Mucosa of descending colon (tissue), 3 donors: ENCODE measurements around the gene TBCB. TPM values are rescaled to one million over a fixed set of nuclear protein-coding genes. Genes with fewer than 3 reads are reported as not detected.

Experiments
- ATAC-seq: fragments of 200-7000 bp; cut with Tn5 transposase; one replicate; pipeline ENCODE4 v1.9.1; 2020; ENCODE audit warnings: mild to moderate bottlenecking, moderate library complexity
- DNase-seq, 3 donors: peaks; one replicate each; pipeline ENCODE4 v3.0.0-alpha.2; 2020
- H3K36me3 ChIP-seq: fragments of 200-600 bp; one replicate; pipeline ENCODE4 v1.8.0; 2021; ENCODE audit warnings: low read depth, mild to moderate bottlenecking
- H3K4me1 ChIP-seq: fragments of 200-600 bp; one replicate; pipeline ENCODE4 v1.8.0; 2021; ENCODE audit warnings: low read depth, mild to moderate bottlenecking
- H3K4me3 ChIP-seq: fragments of 200-600 bp; one replicate; pipeline ENCODE4 v1.8.0; 2021; ENCODE audit warnings: mild to moderate bottlenecking
- H3K9me3 ChIP-seq: fragments of 200-600 bp; one replicate; pipeline ENCODE4 v1.8.0; 2021; ENCODE audit warnings: mild to moderate bottlenecking
- intact Hi-C, 2 donors: fragments of 100-400 bp; cut with DNase I in 1 of 2; cut with micrococcal nuclease in 1 of 2; formaldehyde crosslinking; loops; one replicate each; pipeline versions ENCODE4 v1.11.0 to v1.11.1; 2022; cut with DNase I, micrococcal nuclease
- total RNA-seq, 3 donors: library from RNA; stranded (reverse); fragmentation: NEBNext Ultra II Directional in 2 of 3; extraction: Animal tissue kit (Norgen Biotek cat#: 25700) in 2 of 3; gene quantifications; one replicate each; pipeline versions ENCODE4 v1.2.1 to v1.2.4, GENCODE V29; 2021 to 2023
- TF ChIP-seq, protein P1 (sequence below): fragments of 200-600 bp; IDR thresholded peaks from one replicate; pipeline ENCODE4 v1.8.0; 2022; ENCODE audit warnings: antibody characterized with exemption, mild to moderate bottlenecking
- donor health status: DM: no; HTN: no; CAD: no; lungs with moderate emphysema.
- donor health status: DM: no; HTN: no; CAD: no.
- donor health status: DM: no; HTN: yes; CAD: no.

Gene TBCB
- total RNA-seq, 3 donors from 2014 or later, result 81.9 to 106 (median 90.8) TPM

- H3K36me3 ChIP-seq, result no peaks in the 10 kb centered on the region
- TF ChIP-seq, protein P1, sequence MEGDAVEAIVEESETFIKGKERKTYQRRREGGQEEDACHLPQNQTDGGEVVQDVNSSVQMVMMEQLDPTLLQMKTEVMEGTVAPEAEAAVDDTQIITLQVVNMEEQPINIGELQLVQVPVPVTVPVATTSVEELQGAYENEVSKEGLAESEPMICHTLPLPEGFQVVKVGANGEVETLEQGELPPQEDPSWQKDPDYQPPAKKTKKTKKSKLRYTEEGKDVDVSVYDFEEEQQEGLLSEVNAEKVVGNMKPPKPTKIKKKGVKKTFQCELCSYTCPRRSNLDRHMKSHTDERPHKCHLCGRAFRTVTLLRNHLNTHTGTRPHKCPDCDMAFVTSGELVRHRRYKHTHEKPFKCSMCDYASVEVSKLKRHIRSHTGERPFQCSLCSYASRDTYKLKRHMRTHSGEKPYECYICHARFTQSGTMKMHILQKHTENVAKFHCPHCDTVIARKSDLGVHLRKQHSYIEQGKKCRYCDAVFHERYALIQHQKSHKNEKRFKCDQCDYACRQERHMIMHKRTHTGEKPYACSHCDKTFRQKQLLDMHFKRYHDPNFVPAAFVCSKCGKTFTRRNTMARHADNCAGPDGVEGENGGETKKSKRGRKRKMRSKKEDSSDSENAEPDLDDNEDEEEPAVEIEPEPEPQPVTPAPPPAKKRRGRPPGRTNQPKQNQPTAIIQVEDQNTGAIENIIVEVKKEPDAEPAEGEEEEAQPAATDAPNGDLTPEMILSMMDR, result no peak
- intact Hi-C loops, result no loop called here
- no peaks in the 10 kb centered on the region for H3K4me1 ChIP-seq
- ATAC-seq (no peak), DNase-seq (no peak)
- H3K4me3 ChIP-seq, result no peak overlapping the region
- no peaks in the 10 kb centered on the region for H3K9me3 ChIP-seq
Measured at GRCh38 chr19:36093687-36094086, 21.6 kb upstream of the TBCB start.

DNA sequence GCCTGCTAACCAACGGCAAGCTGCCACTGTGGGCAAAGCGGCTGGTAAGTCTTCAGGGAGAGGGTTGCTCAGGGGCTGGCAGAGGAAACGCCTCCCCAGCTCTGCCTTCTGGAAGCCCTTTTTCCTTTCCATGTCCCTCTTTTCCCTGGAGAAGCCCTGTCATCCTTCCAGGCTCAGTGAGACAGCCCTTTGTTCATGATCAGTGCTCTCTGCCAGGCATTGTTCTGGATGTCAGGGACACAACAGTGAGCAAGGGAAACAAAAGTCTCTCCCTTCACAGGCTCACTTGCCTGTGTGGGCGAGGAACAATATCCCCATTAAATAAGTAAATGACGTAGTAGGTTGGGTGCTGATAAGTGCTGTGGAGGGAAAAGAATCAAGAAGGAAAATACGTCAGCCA is 18.2 kb upstream of the TBCB start:
- DNase-seq (no peak), ATAC-seq (no peak)
- Histone ChIP-seq H3K4me3 (no peak overlapping the region), H3K36me3 (no peaks in the 10 kb centered on the region), H3K4me1 (no peaks in the 10 kb centered on the region), H3K9me3 (no peaks in the 10 kb centered on the region)
- TF ChIP-seq, protein P1, result no peak
- intact Hi-C loops, result no loop called here

GRCh38 chr19:36099166-36099785 is 16.0 kb upstream of the TBCB start:
- Histone ChIP-seq H3K4me1 (no peaks in the 10 kb centered on the region), H3K9me3 (no peaks in the 10 kb centered on the region), H3K4me3 (no peak overlapping the region), H3K36me3 (no peaks in the 10 kb centered on the region)
- TF ChIP-seq, protein P1, result no peak
- intact Hi-C loops, result no loop called here
- DNase-seq, result no peak
- ATAC-seq, result no peak

DNA sequence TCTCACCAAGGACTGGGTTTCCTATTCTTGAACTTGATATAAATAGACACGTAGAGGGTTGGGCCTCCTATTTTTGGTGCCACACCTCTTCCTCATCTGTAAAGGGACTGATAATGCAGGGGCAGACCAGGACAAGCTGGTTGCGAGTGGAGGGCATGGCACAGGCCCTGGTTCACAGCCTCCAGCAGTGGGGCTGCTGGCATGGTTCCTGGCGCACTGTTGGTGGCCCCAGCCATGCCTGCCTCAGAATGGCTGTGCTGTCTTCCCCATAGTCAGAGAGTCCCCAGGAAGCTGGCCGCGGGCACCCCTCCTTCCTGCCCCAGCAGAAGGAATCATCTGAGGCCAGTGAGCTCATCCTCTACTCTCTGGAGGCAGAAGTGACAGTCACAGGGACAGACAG is 14.8 kb upstream of the TBCB start:
- intact Hi-C loops, result no loop called here
- TF ChIP-seq, protein P1, result no peak

GRCh38 chr19:36101550-36102327 is 13.5 kb upstream of the TBCB start:
- DNase-seq (no peak), ATAC-seq (no peak)
- H3K4me3 ChIP-seq, result no peak overlapping the region
- intact Hi-C loops, result no loop called here
- H3K36me3 ChIP-seq, result no peaks in the 10 kb centered on the region
- TF ChIP-seq, protein P1, result no peak
- H3K9me3 ChIP-seq, result no peaks in the 10 kb centered on the region
- no peaks in the 10 kb centered on the region for H3K4me1 ChIP-seq

More for the DNA sequence above, 14.8 kb upstream of the TBCB start:
- Histone ChIP-seq H3K9me3 (no peaks in the 10 kb centered on the region), H3K4me1 (no peaks in the 10 kb centered on the region), H3K4me3 (no peak overlapping the region), H3K36me3 (no peaks in the 10 kb centered on the region)
- ATAC-seq (no peak), DNase-seq (no peak)
